ENCODE data around the gene ZIK1.
A peak's percentile ranks its signal among the peaks of the same experiment; 100 is the strongest.

The ZIK1 gene

DNA sequence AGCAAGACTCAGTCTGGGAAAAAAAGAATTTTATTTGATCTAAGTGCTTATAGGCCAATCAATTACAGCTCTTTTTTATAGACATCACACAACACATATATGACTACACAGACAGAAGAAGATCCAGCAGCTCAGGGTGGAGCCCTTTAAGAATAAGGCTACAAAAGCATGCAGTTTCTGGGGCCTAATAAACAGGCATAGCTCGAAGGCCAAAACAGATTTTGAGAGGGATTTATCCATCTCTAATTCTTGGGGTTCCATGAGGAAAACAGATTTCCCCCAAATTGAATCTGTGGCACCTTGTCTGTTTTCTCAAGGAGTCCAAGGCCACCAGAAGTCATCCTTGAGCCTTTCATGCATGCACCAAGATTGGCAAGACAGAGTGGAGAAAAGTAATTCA lies 20.4 kb upstream of the ZIK1 start:
- H3K4me3 ChIP-seq (ENCODE audit: low read depth in 1 of 5, low read length in 5 of 5) = no peak overlapping the region
- peaks cover 29 to 57% (median 37%) of the 10 kb centered on the region in 5 donors for H3K9me3 ChIP-seq (ENCODE audit: control insufficient read depth in 5 of 5, low read length in 5 of 5)

DNA sequence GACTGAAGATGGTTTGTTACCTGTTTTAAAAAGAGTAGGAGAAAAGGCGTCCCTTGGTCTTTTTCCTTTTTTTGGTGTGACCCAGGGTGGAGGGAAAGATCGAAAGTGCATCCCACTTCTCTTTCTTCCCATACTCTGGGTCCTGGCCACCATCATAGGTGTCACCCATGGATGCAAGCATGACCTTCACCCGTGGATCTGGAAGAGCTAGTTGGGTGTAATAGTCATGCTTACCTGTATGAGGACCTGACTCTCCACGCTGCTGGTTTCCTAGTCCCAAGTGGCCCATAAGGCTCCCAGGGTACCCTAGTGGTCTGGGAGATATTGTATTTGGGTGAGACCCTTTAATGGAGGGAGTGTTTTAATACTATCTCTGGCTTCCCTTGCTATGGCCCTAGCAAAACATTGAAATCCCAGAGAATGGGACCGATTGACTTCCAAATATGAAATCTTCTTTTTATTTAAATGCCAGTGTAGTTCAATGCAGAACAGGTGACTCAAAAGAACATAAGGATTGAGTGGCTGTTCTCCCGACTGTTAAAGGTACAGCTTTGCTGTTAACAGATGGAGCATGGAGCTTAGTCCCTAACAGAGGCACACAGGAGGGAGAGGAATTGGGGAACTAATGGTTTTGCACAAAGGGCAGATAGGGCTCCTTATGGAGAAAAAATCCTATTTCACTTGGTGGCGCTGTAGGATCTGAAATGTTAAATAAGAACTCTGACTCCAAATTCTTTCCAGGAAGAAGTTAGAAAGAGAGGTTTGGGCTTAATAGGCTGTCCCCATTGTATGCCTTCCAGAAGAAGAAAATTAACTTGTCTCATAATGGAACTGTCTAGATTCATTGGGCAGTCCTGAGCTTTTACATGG lies 17.3 kb upstream of the ZIK1 start:
- Histone ChIP-seq H3K36me3 (ENCODE audit: control insufficient read depth in 5 of 5, insufficient read depth in 5 of 5, low read length in 5 of 5) (peaks cover 0 to 4% (median 1%) of the 10 kb centered on the region in 5 donors), H3K9me3 (ENCODE audit: control insufficient read depth in 5 of 5, low read length in 5 of 5) (peaks cover 43 to 86% (median 66%) of the 10 kb centered on the region in 5 donors), H3K9ac (ENCODE audit: low read length in 5 of 5) (no peak overlapping the region), H3K4me1 (ENCODE audit: control insufficient read depth in 5 of 5, insufficient read depth in 5 of 5, low read length in 5 of 5) (no peaks in the 10 kb centered on the region), H3K27me3 (ENCODE audit: control insufficient read depth in 5 of 5, insufficient read depth in 4 of 5, low read length in 5 of 5) (no peaks in the 10 kb centered on the region), H3K4me3 (ENCODE audit: low read depth in 1 of 5, low read length in 5 of 5) (peak overlapping the region; percentile 1 to 49 (median 22)), H3K27ac (ENCODE audit: low read depth, low read length) (no peak overlapping the region)

More for the DNA sequence above, 20.4 kb upstream of the ZIK1 start:
- H3K9ac ChIP-seq (ENCODE audit: low read length in 5 of 5) = no peak overlapping the region
- H3K27ac ChIP-seq (ENCODE audit: low read depth, low read length) = no peak overlapping the region
- no peaks in the 10 kb centered on the region for H3K27me3 ChIP-seq (ENCODE audit: control insufficient read depth in 5 of 5, insufficient read depth in 4 of 5, low read length in 5 of 5)
- peaks cover 4 to 20% (median 13%) of the 10 kb centered on the region in 5 donors for H3K4me1 ChIP-seq (ENCODE audit: control insufficient read depth in 5 of 5, insufficient read depth in 5 of 5, low read length in 5 of 5)
- H3K36me3 ChIP-seq (ENCODE audit: control insufficient read depth in 5 of 5, insufficient read depth in 5 of 5, low read length in 5 of 5) = no peaks in the 10 kb centered on the region

DNA sequence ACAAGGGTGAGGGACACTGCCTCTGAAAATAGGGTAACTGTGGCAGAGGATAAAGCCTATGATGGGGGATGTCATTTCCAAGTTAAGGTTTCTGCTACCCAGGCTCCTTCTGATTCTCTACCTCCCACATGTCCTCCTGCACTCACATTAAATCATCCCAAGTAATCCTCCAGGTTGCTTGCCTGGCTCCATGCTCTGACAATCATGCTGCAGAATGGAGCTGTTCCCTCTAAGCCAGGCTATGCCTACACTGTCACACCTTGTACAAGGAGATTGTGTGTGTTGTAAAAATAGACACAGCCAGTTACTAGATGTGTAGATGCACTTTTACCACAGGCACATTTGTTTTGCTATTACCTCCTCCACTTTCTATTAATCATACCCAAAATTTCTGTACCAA lies 13.2 kb upstream of the ZIK1 start:
- Histone ChIP-seq H3K9ac (ENCODE audit: low read length in 5 of 5) (no peak overlapping the region), H3K27ac (ENCODE audit: low read depth, low read length) (no peak overlapping the region), H3K4me1 (ENCODE audit: control insufficient read depth in 5 of 5, insufficient read depth in 5 of 5, low read length in 5 of 5) (peaks cover 0 to 11% (median 0%) of the 10 kb centered on the region in 5 donors), H3K36me3 (ENCODE audit: control insufficient read depth in 5 of 5, insufficient read depth in 5 of 5, low read length in 5 of 5) (peaks cover 33 to 45% (median 40%) of the 10 kb centered on the region in 5 donors), H3K9me3 (ENCODE audit: control insufficient read depth in 5 of 5, low read length in 5 of 5) (peaks cover 71 to 98% (median 95%) of the 10 kb centered on the region in 5 donors), H3K27me3 (ENCODE audit: control insufficient read depth in 5 of 5, insufficient read depth in 4 of 5, low read length in 5 of 5) (peaks cover 0 to 10% (median 0%) of the 10 kb centered on the region in 5 donors), H3K4me3 (ENCODE audit: low read depth in 1 of 5, low read length in 5 of 5) (peak overlapping the region in 4 of 5 donors; percentile 10 to 93 (median 52))

DNA sequence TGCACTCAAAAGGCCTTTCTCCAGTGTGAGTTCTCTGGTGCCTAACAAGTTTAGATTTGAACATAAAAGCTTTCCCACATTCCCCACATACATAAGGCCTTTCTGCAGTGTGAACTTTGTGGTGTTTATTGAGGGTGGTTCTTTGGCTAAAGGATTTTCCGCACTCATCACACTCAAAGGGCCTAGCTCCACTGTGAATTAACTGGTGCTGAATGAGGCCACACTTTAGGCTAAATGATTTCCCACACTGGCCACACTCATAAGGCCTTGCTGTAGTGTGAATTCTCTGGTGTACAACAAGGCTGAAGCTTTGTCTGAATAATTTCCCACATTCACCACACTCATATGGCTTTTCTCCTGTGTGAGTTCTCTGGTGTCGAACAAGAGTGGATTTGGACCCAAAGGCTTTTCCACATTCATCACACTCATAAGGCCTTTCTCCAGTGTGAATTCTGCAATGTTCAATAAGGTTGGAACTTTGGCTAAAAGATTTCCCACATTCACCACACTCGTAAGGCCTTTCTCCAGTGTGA lies 11.5 kb upstream of the ZIK1 start:
- Histone ChIP-seq H3K4me3 (ENCODE audit: low read depth in 1 of 5, low read length in 5 of 5) (peak overlapping the region; percentile 26 to 93 (median 45)), H3K27ac (ENCODE audit: low read depth, low read length) (no peak overlapping the region), H3K27me3 (ENCODE audit: control insufficient read depth in 5 of 5, insufficient read depth in 4 of 5, low read length in 5 of 5) (peaks cover 0 to 10% (median 0%) of the 10 kb centered on the region in 5 donors), H3K9me3 (ENCODE audit: control insufficient read depth in 5 of 5, low read length in 5 of 5) (peaks cover 69 to 97% (median 93%) of the 10 kb centered on the region in 5 donors), H3K4me1 (ENCODE audit: control insufficient read depth in 5 of 5, insufficient read depth in 5 of 5, low read length in 5 of 5) (peaks cover 0 to 11% (median 2%) of the 10 kb centered on the region in 5 donors), H3K9ac (ENCODE audit: low read length in 5 of 5) (peak overlapping the region in 1 of 5 donors; percentile 91), H3K36me3 (ENCODE audit: control insufficient read depth in 5 of 5, insufficient read depth in 5 of 5, low read length in 5 of 5) (peaks cover 33 to 58% (median 50%) of the 10 kb centered on the region in 5 donors)

DNA sequence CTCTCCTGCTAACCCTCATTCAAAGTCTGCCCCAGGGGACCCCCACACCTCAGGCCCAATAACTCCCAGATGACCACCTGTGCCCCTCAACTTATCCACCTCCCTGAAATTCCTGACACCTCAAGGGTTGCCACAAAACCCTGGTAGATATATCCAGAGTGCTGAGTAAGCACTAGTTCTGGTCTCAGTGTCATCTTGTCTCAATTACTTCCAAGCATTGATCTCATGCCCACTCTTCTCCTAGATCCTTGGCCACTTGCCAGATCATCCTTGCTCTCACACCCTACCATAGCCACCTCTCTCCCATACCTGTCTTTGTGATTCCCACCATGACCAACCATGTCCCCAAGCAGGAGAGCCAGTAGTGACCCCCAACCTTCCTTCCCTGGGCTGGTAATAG lies 7.3 kb upstream of the ZIK1 start:
- Histone ChIP-seq H3K9ac (ENCODE audit: low read length in 5 of 5) (no peak overlapping the region), H3K27ac (ENCODE audit: low read depth, low read length) (no peak overlapping the region), H3K27me3 (ENCODE audit: control insufficient read depth in 5 of 5, insufficient read depth in 4 of 5, low read length in 5 of 5) (peaks cover 0 to 10% (median 0%) of the 10 kb centered on the region in 5 donors), H3K36me3 (ENCODE audit: control insufficient read depth in 5 of 5, insufficient read depth in 5 of 5, low read length in 5 of 5) (peaks cover 32 to 53% (median 48%) of the 10 kb centered on the region in 5 donors), H3K9me3 (ENCODE audit: control insufficient read depth in 5 of 5, low read length in 5 of 5) (peaks cover 52 to 60% (median 59%) of the 10 kb centered on the region in 5 donors), H3K4me1 (ENCODE audit: control insufficient read depth in 5 of 5, insufficient read depth in 5 of 5, low read length in 5 of 5) (peaks cover 14 to 18% (median 16%) of the 10 kb centered on the region in 5 donors), H3K4me3 (ENCODE audit: low read depth in 1 of 5, low read length in 5 of 5) (peak overlapping the region; percentile 32 to 93 (median 59))

DNA sequence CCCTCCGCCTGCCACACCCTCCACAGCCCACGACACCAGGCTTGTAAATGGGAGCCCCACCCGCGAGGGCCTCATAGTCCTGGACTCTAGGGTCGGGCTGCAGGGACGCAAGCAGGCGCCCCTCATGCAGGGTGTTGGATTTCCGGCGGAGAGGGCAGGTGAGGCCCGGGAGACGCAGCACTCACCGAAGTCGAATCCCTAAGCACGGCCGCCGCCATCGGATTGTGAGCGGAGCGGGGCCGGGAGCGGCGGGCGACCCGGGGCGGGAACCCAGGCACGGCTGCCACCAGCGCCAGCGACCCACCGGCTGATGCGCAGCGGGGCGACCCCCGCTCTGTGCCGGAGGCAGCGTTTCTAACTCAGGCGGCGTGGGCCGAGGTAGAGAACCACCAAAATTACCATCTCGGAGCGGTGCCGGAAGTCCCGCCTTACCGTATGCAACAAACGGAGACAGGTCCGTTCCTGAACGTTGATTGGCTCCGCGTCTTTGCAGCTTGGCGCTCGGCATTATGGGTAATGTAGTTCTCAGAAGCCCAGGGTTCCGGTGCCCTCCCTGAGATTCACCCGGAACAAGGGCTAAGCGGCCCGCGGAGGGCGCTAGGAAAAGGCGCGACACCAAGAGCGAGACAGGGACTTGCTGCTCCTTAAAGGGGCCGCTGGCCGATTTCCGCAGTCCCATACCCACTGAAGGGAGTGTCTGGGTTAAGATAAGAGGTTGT lies 5.3 kb upstream of the ZIK1 start, which contains the start of gene ZNF416:
TSS of gene ZNF416 (minus strand) at position 425 of the 719 bp plus-strand sequence. CDS start at position 218, 207 bp downstream.
- H3K27ac ChIP-seq (ENCODE audit: low read depth, low read length) = peak within 1 kb of the TSS; percentile 46
- peaks cover 34 to 48% (median 39%) of the 10 kb centered on the region in 5 donors for H3K9me3 ChIP-seq (ENCODE audit: control insufficient read depth in 5 of 5, low read length in 5 of 5)

DNA sequence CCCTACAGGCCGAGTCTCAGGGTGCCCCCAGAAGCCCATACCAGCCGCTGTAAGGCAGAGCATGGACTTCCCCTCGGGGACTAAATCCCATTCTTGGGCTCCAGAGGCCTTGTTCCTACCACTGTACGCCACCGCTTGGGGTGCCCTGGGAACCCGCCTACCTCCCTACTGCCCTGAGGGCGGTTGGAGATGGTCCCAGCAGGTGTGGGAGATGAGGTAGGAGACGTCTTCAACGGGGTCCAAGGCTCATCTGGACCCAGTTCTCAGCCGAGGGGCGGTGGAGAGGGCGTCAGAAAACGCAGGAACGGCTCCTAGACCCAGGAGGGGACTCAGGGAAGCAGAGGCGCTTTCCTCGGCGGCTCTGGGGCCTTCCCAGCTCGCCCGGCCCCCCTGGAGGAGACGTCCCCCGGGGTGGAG lies 833 bp upstream of the ZIK1 start:
- peak overlapping the region; percentile 8 to 93 (median 78) for H3K4me3 ChIP-seq (ENCODE audit: low read depth in 1 of 5, low read length in 5 of 5)
- no peak overlapping the region for H3K27ac ChIP-seq (ENCODE audit: low read depth, low read length)
- H3K9me3 ChIP-seq (ENCODE audit: control insufficient read depth in 5 of 5, low read length in 5 of 5) = peaks cover 8 to 33% (median 23%) of the 10 kb centered on the region in 5 donors
- H3K27me3 ChIP-seq (ENCODE audit: control insufficient read depth in 5 of 5, insufficient read depth in 4 of 5, low read length in 5 of 5) = no peaks in the 10 kb centered on the region
- H3K36me3 ChIP-seq (ENCODE audit: control insufficient read depth in 5 of 5, insufficient read depth in 5 of 5, low read length in 5 of 5) = peaks cover 0 to 6% (median 2%) of the 10 kb centered on the region in 5 donors
- peaks cover under 1 to 27% (median 27%) of the 10 kb centered on the region in 5 donors for H3K4me1 ChIP-seq (ENCODE audit: control insufficient read depth in 5 of 5, insufficient read depth in 5 of 5, low read length in 5 of 5)
- no peak overlapping the region for H3K9ac ChIP-seq (ENCODE audit: low read length in 5 of 5)

More for the DNA sequence above, 5.3 kb upstream of the ZIK1 start, which contains the start of gene ZNF416:
- Histone ChIP-seq H3K9ac (ENCODE audit: low read length in 5 of 5) (peak within 1 kb of the TSS in 4 of 5 donors; percentile 70 to 91 (median 88)), H3K4me3 (ENCODE audit: low read depth in 1 of 5, low read length in 5 of 5) (peak within 1 kb of the TSS; percentile 73 to 98 (median 92)), H3K4me1 (ENCODE audit: control insufficient read depth in 5 of 5, insufficient read depth in 5 of 5, low read length in 5 of 5) (peaks cover 3 to 25% (median 22%) of the 10 kb centered on the region in 5 donors), H3K27me3 (ENCODE audit: control insufficient read depth in 5 of 5, insufficient read depth in 4 of 5, low read length in 5 of 5) (no peaks in the 10 kb centered on the region), H3K36me3 (ENCODE audit: control insufficient read depth in 5 of 5, insufficient read depth in 5 of 5, low read length in 5 of 5) (peaks cover 13 to 34% (median 29%) of the 10 kb centered on the region in 5 donors)

DNA sequence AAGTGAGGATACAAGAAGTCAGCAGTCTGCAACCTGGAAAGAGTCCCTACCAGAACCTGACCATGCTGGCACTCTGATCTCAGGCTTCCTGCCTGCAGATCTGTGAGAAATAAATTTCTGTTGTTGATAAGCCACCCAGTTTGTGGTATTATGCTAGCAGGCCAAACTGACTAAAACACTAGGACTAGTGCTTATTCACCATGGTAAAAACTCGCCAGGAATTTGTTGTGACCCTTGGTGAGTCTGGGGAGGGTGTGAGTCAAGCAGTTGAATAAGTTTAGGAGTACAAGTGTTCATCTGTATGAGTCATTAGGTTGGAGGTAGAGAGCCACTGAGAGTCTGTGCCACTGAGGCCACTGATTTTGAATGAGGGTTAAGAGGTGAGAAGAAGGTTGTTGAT lies 3.6 kb downstream of the ZIK1 start:
- H3K4me3 ChIP-seq (ENCODE audit: low read depth in 1 of 5, low read length in 5 of 5) = peak overlapping the region in 4 of 5 donors; percentile 18 to 45 (median 34)
- H3K27ac ChIP-seq (ENCODE audit: low read depth, low read length) = no peak overlapping the region
- peaks cover 44 to 78% (median 67%) of the 10 kb centered on the region in 5 donors for H3K9me3 ChIP-seq (ENCODE audit: control insufficient read depth in 5 of 5, low read length in 5 of 5)
- no peak overlapping the region for H3K9ac ChIP-seq (ENCODE audit: low read length in 5 of 5)
- peaks cover 0 to 2% (median 0%) of the 10 kb centered on the region in 5 donors for H3K27me3 ChIP-seq (ENCODE audit: control insufficient read depth in 5 of 5, insufficient read depth in 4 of 5, low read length in 5 of 5)
- H3K36me3 ChIP-seq (ENCODE audit: control insufficient read depth in 5 of 5, insufficient read depth in 5 of 5, low read length in 5 of 5) = peaks cover 20 to 37% (median 34%) of the 10 kb centered on the region in 5 donors
- H3K4me1 ChIP-seq (ENCODE audit: control insufficient read depth in 5 of 5, insufficient read depth in 5 of 5, low read length in 5 of 5) = peaks cover 7 to 18% (median 18%) of the 10 kb centered on the region in 5 donors

DNA sequence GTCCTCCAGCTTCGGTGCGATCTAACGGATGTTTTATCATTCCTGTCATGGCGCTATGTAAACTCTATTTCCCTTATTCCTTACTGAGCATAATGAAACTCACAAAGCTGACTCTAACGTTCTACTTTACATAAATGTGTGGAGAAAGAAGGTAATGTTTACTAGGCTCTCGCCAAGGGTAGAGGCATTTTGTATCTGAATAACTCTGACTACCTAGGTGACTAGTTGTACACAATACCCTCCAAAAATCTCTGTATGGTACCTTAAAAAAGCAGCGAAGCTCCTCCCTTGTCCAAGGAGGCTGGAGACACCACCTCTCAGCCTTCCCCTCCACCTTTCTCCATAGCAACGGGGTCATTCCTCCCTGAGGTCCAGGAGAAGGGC lies 15.4 kb downstream of the ZIK1 start:
- no peaks in the 10 kb centered on the region for H3K27me3 ChIP-seq (ENCODE audit: control insufficient read depth in 5 of 5, insufficient read depth in 4 of 5, low read length in 5 of 5)
- H3K4me1 ChIP-seq (ENCODE audit: control insufficient read depth in 5 of 5, insufficient read depth in 5 of 5, low read length in 5 of 5) = peaks cover 0 to 16% (median 14%) of the 10 kb centered on the region in 5 donors
- H3K9ac ChIP-seq (ENCODE audit: low read length in 5 of 5) = peak overlapping the region in 3 of 5 donors; percentile 65 to 86 (median 78)
- peaks cover 1 to 12% (median 8%) of the 10 kb centered on the region in 5 donors for H3K36me3 ChIP-seq (ENCODE audit: control insufficient read depth in 5 of 5, insufficient read depth in 5 of 5, low read length in 5 of 5)
- no peak overlapping the region for H3K27ac ChIP-seq (ENCODE audit: low read depth, low read length)
- H3K9me3 ChIP-seq (ENCODE audit: control insufficient read depth in 5 of 5, low read length in 5 of 5) = peaks cover 6 to 24% (median 15%) of the 10 kb centered on the region in 5 donors
- peak overlapping the region; percentile 78 to 97 (median 92) for H3K4me3 ChIP-seq (ENCODE audit: low read depth in 1 of 5, low read length in 5 of 5)

All from subcutaneous abdominal adipose tissue (tissue), 5 donors.